ENCODE results near the gene COMT.
"Not testable (repeated sequence)": the region's sequence is repeated elsewhere in the genome, so short reads cannot be mapped to it uniquely, and the experiment has no call there.

The COMT gene

GRCh38 chr22:19929586-19930550 is 11.7 kb upstream of the COMT start:
- no peak for DNase-seq

GRCh38 chr22:19930551-19931486 is 10.8 kb upstream of the COMT start:
- DNase-seq, result no peak

DNA sequence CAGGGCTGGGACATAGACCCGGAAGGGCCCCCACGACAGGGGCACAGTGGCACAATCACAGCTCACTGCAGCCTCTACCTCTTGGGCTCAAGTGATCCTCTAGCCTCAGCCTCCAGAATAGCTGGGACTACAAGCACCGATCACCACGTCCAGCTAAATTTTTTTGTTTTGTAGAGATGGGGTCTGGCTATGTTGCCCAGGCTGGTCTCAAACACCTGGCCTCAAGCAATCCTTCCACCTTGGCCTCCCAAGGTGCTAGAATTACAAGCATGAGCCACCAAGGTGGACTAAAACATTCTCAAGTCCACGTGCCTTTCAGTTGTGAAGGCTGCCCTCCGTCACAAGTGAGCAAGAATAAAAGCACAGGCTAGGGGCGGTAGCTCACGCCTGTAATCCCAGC is 10.1 kb upstream of the COMT start:
- DNase-seq, result no peak

DNA sequence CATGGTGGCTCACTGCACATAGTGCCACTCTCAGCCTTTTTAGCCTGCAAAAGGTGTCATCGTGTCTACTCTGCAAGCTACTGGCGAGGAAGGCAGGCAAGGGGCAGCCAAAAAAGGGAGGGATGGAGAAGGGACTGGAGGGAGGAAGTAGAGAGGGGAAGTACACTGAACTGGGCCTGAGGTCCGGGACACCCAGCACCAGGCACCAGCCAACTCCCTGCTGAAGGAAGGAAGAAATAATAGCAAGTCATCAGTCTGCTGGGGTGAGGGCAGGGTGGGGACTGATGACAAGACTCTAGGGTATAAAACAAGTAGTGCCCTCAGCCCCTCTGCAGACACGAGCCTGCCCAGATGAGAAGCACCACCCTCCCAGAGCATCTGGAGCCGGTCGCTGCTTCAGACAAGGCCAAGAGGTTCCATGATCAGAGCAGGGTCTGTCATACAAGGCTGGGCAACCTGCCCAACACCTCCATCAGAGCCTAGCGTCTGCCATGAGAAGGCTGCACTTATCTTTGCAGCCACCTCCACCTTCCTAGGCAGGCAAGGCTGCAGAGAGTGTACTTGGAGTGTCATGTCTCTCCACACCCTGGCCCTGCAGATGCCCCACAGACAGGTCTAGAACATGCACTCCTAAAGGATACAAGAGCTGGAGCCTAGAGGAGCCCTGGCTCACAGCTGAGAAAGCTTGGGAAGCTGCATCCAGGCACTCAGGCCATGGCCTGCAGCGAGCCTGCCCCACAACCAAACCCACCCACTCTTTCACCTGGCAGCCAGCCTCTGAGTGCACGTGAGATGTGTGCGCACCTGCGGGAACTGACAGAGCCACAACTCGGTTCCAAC is 9.0 kb upstream of the COMT start:
- DNase-seq, result no peak

- no peak for DNase-seq
Measured at GRCh38 chr22:19933341-19934241, 8.0 kb upstream of the COMT start.

GRCh38 chr22:19935123-19935718 is 6.4 kb upstream of the COMT start:
- not testable (repeated sequence) for DNase-seq

GRCh38 chr22:19936513-19936912 is 5.1 kb upstream of the COMT start:
- DNase-seq, result no peak

- no peak for DNase-seq
Measured at GRCh38 chr22:19937616-19938473, 3.7 kb upstream of the COMT start.

- DNase-seq, result no peak
Measured at GRCh38 chr22:19940536-19941364, 822 bp upstream of the COMT start.

- DNase-seq, result no peak
Measured at GRCh38 chr22:19942157-19943081, 847 bp downstream of the COMT start.

GRCh38 chr22:19943082-19944026 is 1.8 kb downstream of the COMT start:
- DNase-seq, result peak; percentile 20

GRCh38 chr22:19948057-19948760 is 6.6 kb downstream of the COMT start:
- DNase-seq, result no peak

- DNase-seq, result no peak
Measured at GRCh38 chr22:19951346-19951745, 9.8 kb downstream of the COMT start.

- DNase-seq, result no peak
Measured at GRCh38 chr22:19955241-19956128, 13.9 kb downstream of the COMT start.

GRCh38 chr22:19957445-19957844 is 15.9 kb downstream of the COMT start:
- DNase-seq, result no peak

Measured in NCI-H524 treated with DMSO at 0.1 percent for 48 hours (cell line).